Activated CD4-positive, alpha-beta memory T cell treated with anti-CD3 and anti-CD28 coated beads, Interleukin-2, amount 10 ng/mL, durations not matched to agents 7 days and 5 days (primary cell): Measurements from ENCODE around the gene PCMTD2. TPM values are rescaled to one million over a fixed set of nuclear protein-coding genes. Genes with fewer than 3 reads are reported as not detected.

Source experiments
- CTCF ChIA-PET: fragments of 350-600 bp; sonication (Branson Sonifier 250); formaldehyde crosslinking; loops from one replicate; lab custom pipeline; 2021; ENCODE audit warnings: antibody characterized with exemption, inconsistent platforms; lab: Charles Lee
- POLR2A ChIA-PET: fragments of 350-600 bp; sonication (Branson Sonifier 250); formaldehyde crosslinking; loops from one replicate; lab custom pipeline; 2021; ENCODE audit warnings: antibody characterized with exemption; lab: Charles Lee
- DNase-seq: peaks from one replicate; pipeline ENCODE4 v3.0.0-alpha.2; 2020
- H3K27ac Mint-ChIP-seq: one replicate; pipeline ENCODE4 v1.8.0; 2021; ENCODE audit warnings: mild to moderate bottlenecking, mixed read lengths
- H3K27me3 Mint-ChIP-seq: one replicate; pipeline ENCODE4 v1.8.0; 2021; ENCODE audit warnings: mixed read lengths
- H3K36me3 Mint-ChIP-seq: one replicate; pipeline ENCODE4 v1.8.0; 2021; ENCODE audit warnings: low read depth, mixed read lengths
- H3K4me1 Mint-ChIP-seq: one replicate; pipeline ENCODE4 v1.8.0; 2021; ENCODE audit warnings: mixed read lengths
- H3K4me3 Mint-ChIP-seq: one replicate; pipeline ENCODE4 v1.8.0; 2021; ENCODE audit warnings: mild to moderate bottlenecking, mixed read lengths
- H3K9me3 Mint-ChIP-seq: one replicate; pipeline ENCODE4 v1.8.0; 2021; ENCODE audit warnings: mixed read lengths
- total RNA-seq, 2 experiments: library from RNA; stranded (reverse); gene quantifications; one replicate each; pipeline ENCODE4 v1.2.3, GENCODE V29; 2021

PCMTD2 gene
- total RNA-seq, 2 experiments from 2014 or later, result 42.8 to 50.7 TPM

GRCh38 chr20:64261138-64261537 is 5.6 kb downstream of the PCMTD2 start:
- Mint-ChIP-seq H3K36me3 (peaks cover 14% of the 10 kb centered on the region), H3K4me1 (peaks cover 39% of the 10 kb centered on the region), H3K27me3 (no peaks in the 10 kb centered on the region), H3K27ac (no peak overlapping the region), H3K4me3 (no peak overlapping the region), H3K9me3 (no peaks in the 10 kb centered on the region)
- ChIA-PET POLR2A (no interaction called here), CTCF (interaction anchor here (0.8 kb wide), 1 partner anchor 24 kb away, joined by 4 read pairs; no protein-coding TSS in a partner anchor)
- no peak for DNase-seq

DNA sequence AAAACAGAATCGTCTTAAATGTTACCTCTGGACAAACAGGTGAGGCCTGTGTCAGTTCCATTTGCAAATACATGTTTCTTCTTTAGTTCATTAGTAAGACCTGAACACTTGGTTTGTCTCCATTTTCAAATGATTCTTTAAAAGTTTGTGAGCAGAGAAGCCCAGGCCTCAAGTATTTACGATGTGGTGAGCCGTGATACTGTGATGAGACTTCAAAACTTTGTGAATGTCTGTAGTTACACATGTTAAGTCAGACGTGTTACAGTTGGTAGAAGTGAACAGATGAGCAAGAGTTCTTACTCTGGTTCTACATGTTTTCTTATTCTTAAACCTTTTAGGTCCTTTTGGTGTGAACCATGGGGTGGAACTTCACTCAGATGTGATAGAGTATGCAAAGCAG is 8.5 kb downstream of the PCMTD2 start:
- CTCF ChIA-PET, result no interaction called here
- Mint-ChIP-seq H3K4me3 (no peak overlapping the region), H3K27me3 (no peaks in the 10 kb centered on the region), H3K27ac (no peak overlapping the region), H3K4me1 (peaks cover 10% of the 10 kb centered on the region), H3K9me3 (no peaks in the 10 kb centered on the region), H3K36me3 (peaks cover 13% of the 10 kb centered on the region)
- POLR2A ChIA-PET, result no interaction called here
- no peak for DNase-seq

GRCh38 chr20:64265201-64265600 is 9.7 kb downstream of the PCMTD2 start:
- Mint-ChIP-seq H3K27ac (no peak overlapping the region), H3K4me3 (no peak overlapping the region), H3K27me3 (no peaks in the 10 kb centered on the region), H3K36me3 (peaks cover 20% of the 10 kb centered on the region), H3K9me3 (no peaks in the 10 kb centered on the region), H3K4me1 (peaks cover 10% of the 10 kb centered on the region)
- POLR2A ChIA-PET, result no interaction called here
- DNase-seq, result no peak
- CTCF ChIA-PET, result no interaction called here

DNA sequence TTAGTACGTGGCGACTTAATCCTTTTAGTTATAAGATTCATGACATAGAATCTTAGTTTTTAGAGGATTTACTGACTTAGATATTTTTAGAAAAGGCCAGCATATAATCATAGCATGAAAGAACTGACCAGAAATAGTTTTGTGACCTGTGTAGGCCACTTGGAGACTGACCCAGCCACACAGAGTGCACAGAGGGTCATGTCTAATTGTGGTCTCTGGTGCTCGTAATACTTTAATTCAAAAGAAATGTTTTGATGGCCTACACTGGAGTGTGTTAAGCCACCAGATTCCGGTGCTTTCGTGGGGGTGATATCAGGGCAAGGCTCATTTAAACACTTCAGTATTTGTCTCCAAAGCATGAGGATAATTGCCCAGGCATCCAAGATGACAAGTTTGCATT is 11.4 kb downstream of the PCMTD2 start:
- Mint-ChIP-seq H3K36me3 (peaks cover 19% of the 10 kb centered on the region), H3K4me1 (no peaks in the 10 kb centered on the region), H3K9me3 (no peaks in the 10 kb centered on the region), H3K27ac (no peak overlapping the region), H3K4me3 (no peak overlapping the region), H3K27me3 (no peaks in the 10 kb centered on the region)
- POLR2A ChIA-PET, result no interaction called here
- CTCF ChIA-PET, result interaction anchor here (1.2 kb wide), 1 partner anchor 18 kb away, joined by 4 read pairs; no protein-coding TSS in a partner anchor
- no peak for DNase-seq

DNA sequence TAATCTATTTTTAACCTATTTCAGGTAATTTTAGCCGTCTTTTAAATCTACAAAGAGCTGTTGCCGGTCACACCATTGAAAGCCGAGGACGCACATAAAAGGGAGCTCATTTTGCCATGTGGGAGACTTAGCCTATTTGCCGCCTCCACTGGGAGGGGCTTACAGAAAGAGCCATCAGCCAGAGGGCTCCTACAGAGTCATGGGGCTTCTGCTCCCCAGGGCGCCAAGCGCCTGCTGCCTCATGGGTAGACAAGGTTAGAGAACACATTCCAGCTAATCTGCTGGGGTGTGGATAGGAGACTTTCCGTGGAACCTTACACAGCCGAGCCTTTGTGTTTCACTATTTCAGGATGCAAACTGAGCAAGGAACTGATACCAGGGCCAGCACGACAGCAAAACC is 12.6 kb downstream of the PCMTD2 start:
- Mint-ChIP-seq H3K9me3 (no peaks in the 10 kb centered on the region), H3K27ac (no peak overlapping the region), H3K36me3 (peaks cover 19% of the 10 kb centered on the region), H3K27me3 (no peaks in the 10 kb centered on the region), H3K4me3 (no peak overlapping the region), H3K4me1 (no peaks in the 10 kb centered on the region)
- CTCF ChIA-PET, result interaction anchor here (1.2 kb wide), 1 partner anchor 17 kb away, joined by 4 read pairs; no protein-coding TSS in a partner anchor
- DNase-seq, result no peak
- POLR2A ChIA-PET, result interaction anchor here (1.0 kb wide), 1 partner anchor 12 kb away, joined by 4 read pairs; the partner anchor contains the start of gene PCMTD2

- Mint-ChIP-seq H3K4me1 (no peaks in the 10 kb centered on the region), H3K9me3 (no peaks in the 10 kb centered on the region), H3K27me3 (no peaks in the 10 kb centered on the region), H3K27ac (no peak overlapping the region), H3K36me3 (peaks cover 14% of the 10 kb centered on the region), H3K4me3 (no peak overlapping the region)
- POLR2A ChIA-PET, result no interaction called here
- DNase-seq, result no peak
- CTCF ChIA-PET, result no interaction called here
These were observed 14.3 kb downstream of the PCMTD2 start for GRCh38 chr20:64269604-64270411.

- Mint-ChIP-seq H3K36me3 (peaks cover 14% of the 10 kb centered on the region), H3K27ac (no peak overlapping the region), H3K9me3 (no peaks in the 10 kb centered on the region), H3K27me3 (no peaks in the 10 kb centered on the region), H3K4me3 (no peak overlapping the region), H3K4me1 (no peaks in the 10 kb centered on the region)
- POLR2A ChIA-PET, result no interaction called here
- CTCF ChIA-PET, result no interaction called here
- DNase-seq, result no peak
These were observed 16.1 kb downstream of the PCMTD2 start for GRCh38 chr20:64271636-64272035.

- H3K4me3 Mint-ChIP-seq, result no peak overlapping the region
These were observed 17.6 kb downstream of the PCMTD2 start for GRCh38 chr20:64273109-64273508.

DNA sequence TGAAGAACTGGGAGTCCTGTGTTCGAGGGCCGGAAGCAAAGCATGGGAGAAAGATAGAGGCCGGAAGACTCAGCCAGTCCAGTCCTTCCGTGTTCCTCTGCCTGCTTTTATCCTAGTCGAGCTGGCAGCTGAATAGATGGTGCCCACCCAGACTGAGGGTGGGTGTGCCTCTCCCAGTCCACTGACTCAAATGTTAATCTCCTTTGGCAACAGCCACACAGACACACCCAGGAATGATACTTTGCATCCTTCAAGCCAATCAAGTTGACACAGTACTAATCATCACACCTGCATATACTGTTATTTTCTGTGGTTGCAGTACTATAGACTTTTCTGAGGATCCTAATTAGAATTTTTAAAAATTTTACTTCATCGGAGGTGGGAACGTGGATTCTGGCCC is 21.3 kb downstream of the PCMTD2 start:
- DNase-seq, result no peak
- peaks cover 2% of the 10 kb centered on the region for H3K27me3 Mint-ChIP-seq
- H3K4me1 Mint-ChIP-seq, result peaks cover 8% of the 10 kb centered on the region
- H3K27ac Mint-ChIP-seq, result no peak overlapping the region
- no peaks in the 10 kb centered on the region for H3K9me3 Mint-ChIP-seq
- POLR2A ChIA-PET, result no interaction called here
- H3K36me3 Mint-ChIP-seq, result peaks cover 4% of the 10 kb centered on the region
- CTCF ChIA-PET, result no interaction called here
- H3K4me3 Mint-ChIP-seq, result no peak overlapping the region

More at GRCh38 chr20:64273109-64273508, 17.6 kb downstream of the PCMTD2 start:
- Mint-ChIP-seq H3K36me3 (peaks cover 14% of the 10 kb centered on the region), H3K27me3 (no peaks in the 10 kb centered on the region), H3K27ac (no peak overlapping the region), H3K9me3 (no peaks in the 10 kb centered on the region), H3K4me1 (no peaks in the 10 kb centered on the region)
- CTCF ChIA-PET, result no interaction called here
- DNase-seq, result no peak
- POLR2A ChIA-PET, result no interaction called here

- ChIA-PET CTCF (interaction anchor here (0.9 kb wide), 1 partner anchor 22 kb away, joined by 4 read pairs; the partner anchor contains the start of gene PCMTD2), POLR2A (interaction anchor here (1.1 kb wide), 1 partner anchor 22 kb away, joined by 5 read pairs; no protein-coding TSS in a partner anchor)
- Mint-ChIP-seq H3K27me3 (peaks cover 3% of the 10 kb centered on the region), H3K27ac (no peak overlapping the region), H3K4me1 (peaks cover 10% of the 10 kb centered on the region), H3K36me3 (peaks cover 4% of the 10 kb centered on the region), H3K9me3 (no peaks in the 10 kb centered on the region), H3K4me3 (no peak overlapping the region)
- no peak for DNase-seq
These were observed 22.2 kb downstream of the PCMTD2 start for GRCh38 chr20:64277571-64278316.

GRCh38 chr20:64278317-64278681 is 22.8 kb downstream of the PCMTD2 start:
- POLR2A ChIA-PET, result interaction anchor here (1.1 kb wide), 1 partner anchor 22 kb away, joined by 5 read pairs; no protein-coding TSS in a partner anchor
- Mint-ChIP-seq H3K36me3 (no peaks in the 10 kb centered on the region), H3K9me3 (no peaks in the 10 kb centered on the region), H3K4me1 (peaks cover 10% of the 10 kb centered on the region), H3K4me3 (no peak overlapping the region), H3K27me3 (peaks cover 3% of the 10 kb centered on the region), H3K27ac (no peak overlapping the region)
- CTCF ChIA-PET, result interaction anchor here (0.9 kb wide), 1 partner anchor 22 kb away, joined by 4 read pairs; the partner anchor contains the start of gene PCMTD2
- no peak for DNase-seq

DNA sequence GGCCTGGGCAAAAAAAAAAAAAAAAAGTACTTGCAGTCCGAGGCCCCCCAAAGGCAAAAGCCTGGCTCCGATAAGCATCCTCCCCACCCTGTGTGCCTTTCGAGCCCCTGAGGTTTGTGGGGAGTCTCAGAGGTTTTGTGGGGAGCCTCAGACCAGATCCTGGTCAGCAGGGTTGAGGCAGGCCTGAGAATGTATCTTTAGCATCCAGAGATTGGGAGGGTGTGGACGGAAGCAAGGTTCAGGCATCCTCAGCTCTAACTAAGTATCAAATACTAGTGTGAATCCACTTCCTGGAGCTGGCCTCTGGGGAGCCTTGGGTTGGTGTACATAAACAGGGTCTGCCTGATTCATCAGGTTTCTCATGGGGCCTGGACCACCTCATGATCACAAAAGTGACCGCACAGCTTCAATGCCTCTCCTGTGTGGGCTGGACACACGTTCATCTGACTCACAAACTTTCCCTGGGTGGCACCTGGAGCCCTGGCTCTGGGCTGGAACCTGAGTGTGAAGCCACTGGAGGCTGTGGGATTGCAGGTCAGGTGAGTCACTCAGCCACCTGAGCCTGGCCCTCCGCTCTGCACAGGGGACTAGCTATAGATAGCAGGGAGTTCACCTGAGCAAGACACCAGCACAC is 24.4 kb downstream of the PCMTD2 start:
- Mint-ChIP-seq H3K9me3 (peaks cover 3% of the 10 kb centered on the region), H3K27me3 (peaks cover 5% of the 10 kb centered on the region), H3K27ac (no peak overlapping the region), H3K4me1 (peaks cover 10% of the 10 kb centered on the region), H3K4me3 (no peak overlapping the region), H3K36me3 (no peaks in the 10 kb centered on the region)
- DNase-seq, result no peak
- ChIA-PET CTCF (no interaction called here), POLR2A (no interaction called here)

DNA sequence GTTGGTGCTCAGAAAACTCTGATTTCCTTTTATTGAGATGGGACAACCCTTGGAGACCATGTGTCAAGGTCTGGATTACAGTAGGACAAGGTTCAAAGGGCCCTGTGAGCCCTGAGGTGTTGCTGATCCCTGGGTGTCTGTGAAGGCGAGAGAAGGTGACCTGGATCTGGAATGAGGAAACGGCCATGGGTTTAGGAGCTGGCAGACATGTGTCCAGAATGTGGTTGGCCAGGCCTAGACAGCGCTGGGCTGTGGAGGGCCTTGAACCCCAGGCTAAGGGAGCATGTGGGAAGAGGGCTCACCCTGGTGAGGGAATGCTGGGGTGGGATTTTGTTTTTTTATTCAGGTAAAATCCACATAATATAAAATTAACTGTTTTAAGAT is 24.9 kb downstream of the PCMTD2 start:
- no peak overlapping the region for H3K4me3 Mint-ChIP-seq
- no peak for DNase-seq
- peaks cover 3% of the 10 kb centered on the region for H3K9me3 Mint-ChIP-seq
- H3K27ac Mint-ChIP-seq, result no peak overlapping the region
- POLR2A ChIA-PET, result no interaction called here
- CTCF ChIA-PET, result no interaction called here
- peaks cover 10% of the 10 kb centered on the region for H3K4me1 Mint-ChIP-seq
- no peaks in the 10 kb centered on the region for H3K36me3 Mint-ChIP-seq
- peaks cover 5% of the 10 kb centered on the region for H3K27me3 Mint-ChIP-seq
